Measurements from ENCODE around the gene CHTF8.

DNA sequence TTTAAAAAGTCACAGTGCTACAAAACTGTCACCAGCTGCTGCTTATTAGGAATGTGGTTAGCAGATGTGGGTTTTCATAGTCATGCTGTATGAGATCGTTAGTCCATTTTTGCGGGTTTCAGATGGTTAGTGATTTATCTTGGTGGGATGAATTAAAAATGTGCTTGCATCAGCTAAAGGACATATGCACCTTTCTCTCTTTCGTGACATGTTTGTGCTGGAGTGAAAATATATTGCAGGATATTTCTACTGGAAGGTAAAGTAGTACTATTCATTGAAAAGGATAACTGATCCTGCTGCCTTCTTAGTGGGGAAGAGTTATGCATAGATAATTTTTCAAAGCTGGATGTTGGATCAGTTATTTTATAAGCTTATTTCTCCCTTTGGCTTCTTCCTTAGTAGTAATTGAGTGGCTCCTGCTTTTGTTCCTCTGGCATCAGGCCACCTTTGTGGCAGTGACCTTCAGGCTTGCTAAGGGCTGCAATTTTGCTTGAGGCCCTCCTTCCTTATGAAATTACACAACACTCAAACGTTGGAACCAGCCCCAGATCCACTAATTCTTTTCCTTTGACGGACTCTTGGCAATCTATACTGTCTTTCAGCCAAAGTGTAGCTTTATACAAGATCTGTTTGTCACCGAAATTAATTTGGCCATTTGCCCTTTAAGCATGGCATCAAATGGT lies 47.1 kb upstream of the CHTF8 start:
- TF ChIP-seq, protein P1, sequence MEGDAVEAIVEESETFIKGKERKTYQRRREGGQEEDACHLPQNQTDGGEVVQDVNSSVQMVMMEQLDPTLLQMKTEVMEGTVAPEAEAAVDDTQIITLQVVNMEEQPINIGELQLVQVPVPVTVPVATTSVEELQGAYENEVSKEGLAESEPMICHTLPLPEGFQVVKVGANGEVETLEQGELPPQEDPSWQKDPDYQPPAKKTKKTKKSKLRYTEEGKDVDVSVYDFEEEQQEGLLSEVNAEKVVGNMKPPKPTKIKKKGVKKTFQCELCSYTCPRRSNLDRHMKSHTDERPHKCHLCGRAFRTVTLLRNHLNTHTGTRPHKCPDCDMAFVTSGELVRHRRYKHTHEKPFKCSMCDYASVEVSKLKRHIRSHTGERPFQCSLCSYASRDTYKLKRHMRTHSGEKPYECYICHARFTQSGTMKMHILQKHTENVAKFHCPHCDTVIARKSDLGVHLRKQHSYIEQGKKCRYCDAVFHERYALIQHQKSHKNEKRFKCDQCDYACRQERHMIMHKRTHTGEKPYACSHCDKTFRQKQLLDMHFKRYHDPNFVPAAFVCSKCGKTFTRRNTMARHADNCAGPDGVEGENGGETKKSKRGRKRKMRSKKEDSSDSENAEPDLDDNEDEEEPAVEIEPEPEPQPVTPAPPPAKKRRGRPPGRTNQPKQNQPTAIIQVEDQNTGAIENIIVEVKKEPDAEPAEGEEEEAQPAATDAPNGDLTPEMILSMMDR (IDR thresholded peaks at IDR 0.05; ENCODE audit: insufficient read depth, low read depth, low read length) = no peak
- TF ChIP-seq EZH2 (IDR thresholded peaks at IDR 0.05; ENCODE audit: insufficient read depth, low read length) = no peak
